Measurements from ENCODE around the gene ZFR2.
A peak's percentile ranks its signal among the peaks of the same experiment; 100 is the strongest.

Gene ZFR2

GRCh38 chr19:3803114-3803888, 65.5 kb downstream of the ZFR2 start:
- no peak for DNase-seq (ENCODE audit: low read depth)
- TF ChIP-seq, protein P1, sequence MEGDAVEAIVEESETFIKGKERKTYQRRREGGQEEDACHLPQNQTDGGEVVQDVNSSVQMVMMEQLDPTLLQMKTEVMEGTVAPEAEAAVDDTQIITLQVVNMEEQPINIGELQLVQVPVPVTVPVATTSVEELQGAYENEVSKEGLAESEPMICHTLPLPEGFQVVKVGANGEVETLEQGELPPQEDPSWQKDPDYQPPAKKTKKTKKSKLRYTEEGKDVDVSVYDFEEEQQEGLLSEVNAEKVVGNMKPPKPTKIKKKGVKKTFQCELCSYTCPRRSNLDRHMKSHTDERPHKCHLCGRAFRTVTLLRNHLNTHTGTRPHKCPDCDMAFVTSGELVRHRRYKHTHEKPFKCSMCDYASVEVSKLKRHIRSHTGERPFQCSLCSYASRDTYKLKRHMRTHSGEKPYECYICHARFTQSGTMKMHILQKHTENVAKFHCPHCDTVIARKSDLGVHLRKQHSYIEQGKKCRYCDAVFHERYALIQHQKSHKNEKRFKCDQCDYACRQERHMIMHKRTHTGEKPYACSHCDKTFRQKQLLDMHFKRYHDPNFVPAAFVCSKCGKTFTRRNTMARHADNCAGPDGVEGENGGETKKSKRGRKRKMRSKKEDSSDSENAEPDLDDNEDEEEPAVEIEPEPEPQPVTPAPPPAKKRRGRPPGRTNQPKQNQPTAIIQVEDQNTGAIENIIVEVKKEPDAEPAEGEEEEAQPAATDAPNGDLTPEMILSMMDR (conservative IDR thresholded peaks at IDR 0.05; ENCODE audit: low read depth, low read length), result no peak

DNA sequence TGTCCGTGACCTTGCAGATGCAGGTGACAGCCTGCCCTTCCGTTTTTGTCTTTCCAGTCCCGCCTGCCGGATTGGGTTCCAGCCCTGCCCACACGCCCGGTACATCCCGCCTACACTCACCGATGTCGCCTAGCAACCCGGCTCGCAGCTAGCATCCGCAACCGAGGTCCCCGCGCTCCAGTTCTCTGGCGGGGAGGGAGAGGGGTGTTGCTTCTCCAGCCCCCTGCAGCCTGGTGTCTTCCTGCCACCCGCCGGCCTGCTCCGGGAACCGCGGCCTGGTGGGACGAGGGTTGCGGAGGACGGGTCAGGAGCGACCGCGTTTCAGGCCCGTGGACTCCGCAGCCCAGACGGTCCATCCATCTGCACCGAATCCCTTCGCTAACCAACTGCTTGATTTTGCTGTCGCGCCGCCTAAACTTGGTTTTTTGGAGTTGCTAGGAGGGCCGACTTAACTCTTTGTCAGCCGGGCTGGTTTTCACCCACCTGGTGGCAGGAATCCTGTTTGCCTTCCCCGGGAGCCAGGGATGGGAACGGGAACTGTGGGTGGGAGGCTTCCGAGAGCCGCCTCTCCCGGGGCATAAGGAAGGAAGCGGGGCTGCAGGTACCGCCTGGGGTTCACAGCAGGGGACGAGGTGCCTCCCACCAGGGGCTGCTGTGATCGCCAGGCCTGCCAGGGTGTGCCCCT, 67.3 kb downstream of the ZFR2 start:
- TF ChIP-seq, protein P1 (conservative IDR thresholded peaks at IDR 0.05; ENCODE audit: low read depth, low read length), result peak; percentile 34
- no peak for DNase-seq (ENCODE audit: low read depth)
- no peak overlapping the region for H3K4me3 ChIP-seq (ENCODE audit: low read depth, low read length)

More at GRCh38 chr19:3803114-3803888, 65.5 kb downstream of the ZFR2 start:
- H3K4me3 ChIP-seq (ENCODE audit: low read depth, low read length), result no peak overlapping the region

DNA sequence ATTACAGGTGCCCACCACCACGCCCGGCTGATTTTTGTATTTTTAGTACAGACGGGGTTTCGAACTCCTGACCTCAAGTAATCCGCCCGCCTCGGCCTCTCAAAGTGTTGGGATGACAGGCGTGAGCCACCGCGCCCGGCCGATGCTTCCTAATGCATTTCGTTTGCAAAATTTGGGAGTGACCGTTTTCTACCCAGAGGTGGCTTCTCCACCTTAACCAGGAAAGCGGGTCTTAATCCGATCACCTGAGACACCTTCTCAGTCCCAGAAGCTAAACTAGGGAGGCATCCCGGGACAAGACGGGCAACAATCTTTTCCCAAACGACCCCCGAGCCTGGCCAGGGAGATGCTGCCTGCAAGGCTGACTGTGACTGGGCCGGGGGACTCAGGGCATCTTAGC, 67.8 kb downstream of the ZFR2 start:
- TF ChIP-seq, protein P1 (conservative IDR thresholded peaks at IDR 0.05; ENCODE audit: low read depth, low read length), result no peak
- DNase-seq (ENCODE audit: low read depth), result no peak
- H3K4me3 ChIP-seq (ENCODE audit: low read depth, low read length), result no peak overlapping the region

DNA sequence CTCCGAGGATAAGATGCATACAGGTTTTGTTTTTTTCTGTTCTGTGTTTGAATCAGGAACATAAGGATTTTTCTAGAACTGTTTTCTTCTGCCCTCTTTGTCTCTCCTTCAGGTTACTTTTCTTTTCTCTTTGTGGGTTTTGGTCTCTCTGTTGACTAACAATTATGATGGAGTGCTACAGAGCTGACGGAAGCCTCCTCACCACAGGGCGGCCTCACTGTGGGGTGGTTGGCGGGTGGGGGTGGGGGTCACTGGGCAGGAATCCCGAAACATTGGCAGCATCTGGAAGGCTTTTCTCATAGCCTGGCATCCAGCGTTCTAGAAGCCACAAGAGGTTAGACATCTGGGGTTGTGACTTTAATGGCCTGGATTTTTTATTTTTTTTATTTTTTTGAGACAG, 70.7 kb downstream of the ZFR2 start:
- TF ChIP-seq, protein P1 (conservative IDR thresholded peaks at IDR 0.05; ENCODE audit: low read depth, low read length), result no peak
- H3K4me3 ChIP-seq (ENCODE audit: low read depth, low read length), result no peak overlapping the region
- no peak for DNase-seq (ENCODE audit: low read depth)

GRCh38 chr19:3796358-3796757, 72.5 kb downstream of the ZFR2 start:
- H3K4me3 ChIP-seq (ENCODE audit: low read depth, low read length), result no peak overlapping the region
- TF ChIP-seq, protein P1 (conservative IDR thresholded peaks at IDR 0.05; ENCODE audit: low read depth, low read length), result no peak
- no peak for DNase-seq (ENCODE audit: low read depth)

DNA sequence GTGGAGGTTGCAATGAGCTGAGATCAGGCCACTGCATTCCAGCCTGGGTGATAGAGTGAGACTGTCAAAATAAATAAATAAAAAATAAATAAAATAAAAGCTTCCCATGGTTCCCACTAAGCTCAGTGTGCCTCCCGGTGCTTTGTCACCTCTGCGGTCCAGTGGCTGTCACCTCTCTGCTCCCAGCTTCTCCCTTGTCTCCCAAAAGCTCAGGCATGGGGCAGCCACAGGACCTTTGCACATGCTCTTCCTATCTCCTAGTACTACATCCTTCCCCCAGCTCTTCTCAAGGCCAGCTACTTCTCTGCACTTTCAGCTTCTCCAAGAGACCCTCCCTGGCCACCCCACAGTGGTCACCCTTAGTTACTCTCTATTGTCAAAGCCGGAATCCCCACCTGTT, 75.0 kb downstream of the ZFR2 start:
- TF ChIP-seq, protein P1 (conservative IDR thresholded peaks at IDR 0.05; ENCODE audit: low read depth, low read length), result no peak
- no peak for DNase-seq (ENCODE audit: low read depth)
- no peak overlapping the region for H3K4me3 ChIP-seq (ENCODE audit: low read depth, low read length)
